ENCODE results near the gene CNTFR.

DNA sequence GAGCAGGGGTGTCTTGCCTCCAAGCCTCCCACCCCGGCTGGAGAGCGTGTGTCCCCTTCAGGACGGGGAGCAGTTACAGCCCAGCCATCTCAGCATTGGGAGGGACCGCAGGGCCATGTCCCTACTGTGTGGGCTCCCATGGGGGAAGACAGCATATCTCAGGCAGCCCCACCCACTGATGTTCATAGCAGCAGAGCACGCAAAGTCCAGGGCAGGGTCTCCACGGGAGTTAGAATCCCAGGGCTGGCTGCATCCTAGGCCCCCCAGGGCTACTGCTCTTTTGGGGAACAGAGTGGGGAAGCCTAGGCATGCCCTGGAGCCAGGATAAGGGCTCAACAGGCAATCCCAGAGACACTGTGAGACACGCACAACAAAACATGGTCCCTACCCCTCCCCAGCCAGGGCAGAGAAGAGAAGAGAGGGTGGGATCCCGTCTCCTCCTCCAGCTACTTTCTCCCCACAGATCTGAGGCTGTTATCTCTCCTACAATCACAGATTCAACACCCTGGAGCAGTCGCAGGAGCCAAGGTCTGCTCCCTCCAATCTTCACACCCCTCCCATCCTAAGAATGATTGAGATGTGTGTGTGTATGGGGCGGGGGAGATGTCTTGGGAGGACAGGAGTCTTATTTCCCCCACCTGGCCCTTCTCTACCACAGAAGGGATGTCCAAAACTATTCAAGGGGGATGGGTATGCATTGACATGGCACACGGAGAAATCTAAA is 3.4 kb downstream of the CNTFR start:
- no peak for TF ChIP-seq SUZ12 (IDR thresholded peaks at IDR 0.05)
- no peak for TF ChIP-seq TARDBP (IDR thresholded peaks at IDR 0.05)
- no peak for TF ChIP-seq SP1 (IDR thresholded peaks at IDR 0.05)
- TF ChIP-seq FOXM1 (IDR thresholded peaks at IDR 0.05; ENCODE audit: borderline replicate concordance), result no peak
- no peak for TF ChIP-seq HDGF (IDR thresholded peaks at IDR 0.05; ENCODE audit: borderline replicate concordance)
- TF ChIP-seq FOXA1 (IDR thresholded peaks at IDR 0.05), result no peak
- no peak for TF ChIP-seq CTBP1 (IDR thresholded peaks at IDR 0.05; ENCODE audit: borderline replicate concordance)
- TF ChIP-seq ARNT (IDR thresholded peaks at IDR 0.05), result no peak
- TF ChIP-seq BHLHE40 (IDR thresholded peaks at IDR 0.05; ENCODE audit: borderline replicate concordance), result no peak
- no peak for TF ChIP-seq ELF4 (IDR thresholded peaks at IDR 0.05)
- TF ChIP-seq ZNF384 (IDR thresholded peaks at IDR 0.05), result no peak
